ENCODE measurements around the gene PRKCD.

DNA sequence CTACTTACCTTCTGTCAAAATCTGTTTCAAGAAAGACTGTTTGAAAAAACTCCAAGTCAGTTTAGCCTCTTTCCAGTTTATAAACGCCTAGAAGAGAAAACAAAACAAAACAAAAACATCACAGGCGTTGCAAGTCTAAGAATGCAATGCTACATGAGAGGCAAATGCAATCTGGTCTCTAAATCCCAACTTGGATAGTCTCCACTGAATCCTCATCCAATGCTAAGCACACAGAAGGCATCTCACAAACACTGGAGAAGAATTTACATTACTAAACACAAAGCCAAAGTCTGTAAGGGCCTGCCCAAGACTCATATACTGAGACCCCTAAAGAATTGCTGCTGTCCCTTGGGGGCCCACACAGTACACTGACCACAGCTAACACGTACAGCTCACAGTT, 49.2 kb upstream of the PRKCD start:
- TF ChIP-seq EZH2 (IDR thresholded peaks at IDR 0.05) (no peak), POLR2AphosphoS5 (IDR thresholded peaks at IDR 0.05; ENCODE audit: borderline replicate concordance, low read depth, low read length) (no peak)

Data from SK-N-MC (cell line).